OCI-LY7 (cell line): ENCODE measurements around the gene EXOC6B.

ENCODE experiments used
- EZH2phosphoT487 ChIP-seq: fragments of 200-600 bp; sonication (generic); IDR thresholded peaks from 2 replicates; pipeline ENCODE4 v1.6.1; 2018; ENCODE audit warnings: low read depth, borderline replicate concordance, mild to moderate bottlenecking, mixed run types, antibody characterized with exemption, low read length, moderate library complexity, mixed read lengths
- TF ChIP-seq, protein P1 (sequence below): fragments of 200-600 bp; sonication (generic); conservative IDR thresholded peaks from 2 replicates; pipeline ENCODE4 v1.5.1; 2014; ENCODE audit warnings: mild to moderate bottlenecking, antibody characterized with exemption, low read length, moderate library complexity, mixed read lengths

GRCh38 chr2:72162574-72162973 is 663.3 kb downstream of the EXOC6B start:
- TF ChIP-seq EZH2phosphoT487 = no peak
- TF ChIP-seq, protein P1, sequence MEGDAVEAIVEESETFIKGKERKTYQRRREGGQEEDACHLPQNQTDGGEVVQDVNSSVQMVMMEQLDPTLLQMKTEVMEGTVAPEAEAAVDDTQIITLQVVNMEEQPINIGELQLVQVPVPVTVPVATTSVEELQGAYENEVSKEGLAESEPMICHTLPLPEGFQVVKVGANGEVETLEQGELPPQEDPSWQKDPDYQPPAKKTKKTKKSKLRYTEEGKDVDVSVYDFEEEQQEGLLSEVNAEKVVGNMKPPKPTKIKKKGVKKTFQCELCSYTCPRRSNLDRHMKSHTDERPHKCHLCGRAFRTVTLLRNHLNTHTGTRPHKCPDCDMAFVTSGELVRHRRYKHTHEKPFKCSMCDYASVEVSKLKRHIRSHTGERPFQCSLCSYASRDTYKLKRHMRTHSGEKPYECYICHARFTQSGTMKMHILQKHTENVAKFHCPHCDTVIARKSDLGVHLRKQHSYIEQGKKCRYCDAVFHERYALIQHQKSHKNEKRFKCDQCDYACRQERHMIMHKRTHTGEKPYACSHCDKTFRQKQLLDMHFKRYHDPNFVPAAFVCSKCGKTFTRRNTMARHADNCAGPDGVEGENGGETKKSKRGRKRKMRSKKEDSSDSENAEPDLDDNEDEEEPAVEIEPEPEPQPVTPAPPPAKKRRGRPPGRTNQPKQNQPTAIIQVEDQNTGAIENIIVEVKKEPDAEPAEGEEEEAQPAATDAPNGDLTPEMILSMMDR = no peak
